HG02610 (cell line): ENCODE results near the gene PPP1R8.

Experiments
- ATAC-seq: cut with Tn5 transposase; IDR thresholded peaks from one replicate; pipeline ENCODE4 v1.9.1; 2021; ENCODE audit warnings: mild to moderate bottlenecking, moderate library complexity; ENCODE audit not compliant: unreplicated experiment

PPP1R8 gene

GRCh38 chr1:27889506-27889905, 58.9 kb downstream of the PPP1R8 start:
- ATAC-seq, result no peak

- peak; percentile 36 for ATAC-seq
These were observed 60.8 kb downstream of the PPP1R8 start for GRCh38 chr1:27891196-27891889.

- ATAC-seq, result no peak
These were observed 63.9 kb downstream of the PPP1R8 start for GRCh38 chr1:27894521-27894920.
